PC-9 (cell line): Measurements from ENCODE around the gene LCLAT1. TPM values are rescaled to one million over a fixed set of nuclear protein-coding genes. Genes with fewer than 3 reads are reported as not detected.

Experiments used
- BruUV-seq: library from RNA; stranded (reverse); fragments of 400-500 nt; replicated peaks from 2 replicates; lab custom pipeline; 2021; lab: Mats Ljungman, UMichigan
- CTCF ChIA-PET: fragments of 300-600 bp; sonication (Branson Sonifier 250); formaldehyde crosslinking; loops from one replicate; lab custom pipeline; 2022; ENCODE audit warnings: antibody characterized with exemption; lab: Charles Lee
- POLR2A ChIA-PET: fragments of 300-600 bp; sonication (Branson Sonifier 250); formaldehyde crosslinking; loops from one replicate; lab custom pipeline; 2022; ENCODE audit warnings: antibody characterized with exemption; ENCODE audit not compliant: unreplicated experiment; lab: Charles Lee
- DNase-seq, 2 experiments: peaks; one replicate each; pipeline versions ENCODE4 v3.0.0 to v3.0.0-alpha.2; 2015 to 2022; ENCODE audit warnings: mixed read lengths in 1 of 2
- H2AFZ ChIP-seq: fragments of 200-600 bp; sonication (generic); 2 replicates; pipeline ENCODE4 v1.8.1; 2017; ENCODE audit warnings: antibody characterized with exemption
- H3F3A ChIP-seq: fragments of 200-600 bp; sonication (generic); 2 replicates; pipeline ENCODE4 v1.8.1; 2017; ENCODE audit warnings: antibody characterized with exemption, mild to moderate bottlenecking, low read depth; ENCODE audit not compliant: insufficient read depth
- H3K27ac ChIP-seq: fragments of 200-600 bp; sonication (generic); 2 replicates; pipeline ENCODE4 v1.6.1; 2016; ENCODE audit warnings: mixed run types
- H3K27me3 ChIP-seq: fragments of 200-600 bp; sonication (generic); 2 replicates; pipeline ENCODE4 v1.6.1; 2016; ENCODE audit warnings: low read depth, mixed run types; ENCODE audit not compliant: insufficient read depth
- H3K36me3 ChIP-seq: fragments of 200-600 bp; sonication (generic); 2 replicates; pipeline ENCODE4 v1.6.1; 2016; ENCODE audit warnings: low read depth, mixed run types
- H3K4me1 ChIP-seq: fragments of 200-600 bp; sonication (generic); replicated peaks from 2 replicates; pipeline ENCODE4 v1.6.1; 2016; ENCODE audit warnings: mixed run types; ENCODE audit not compliant: insufficient read depth
- H3K4me2 ChIP-seq: fragments of 200-600 bp; sonication (generic); 2 replicates; pipeline ENCODE4 v1.6.1; 2017; ENCODE audit warnings: mixed run types
- H3K4me3 ChIP-seq: fragments of 200-600 bp; sonication (generic); 2 replicates; pipeline ENCODE4 v1.6.1; 2016; ENCODE audit warnings: mixed run types
- H3K79me2 ChIP-seq: fragments of 200-600 bp; sonication (generic); 2 replicates; pipeline ENCODE4 v1.6.1; 2017; ENCODE audit warnings: low read depth, mixed run types
- H3K9me2 ChIP-seq: fragments of 200-600 bp; sonication (generic); 2 replicates; pipeline ENCODE4 v1.8.1; 2017; ENCODE audit warnings: mild to moderate bottlenecking; ENCODE audit not compliant: insufficient read depth
- H3K9me3 ChIP-seq: fragments of 200-600 bp; sonication (generic); 2 replicates; pipeline ENCODE4 v1.8.1; 2016; ENCODE audit warnings: low read depth; ENCODE audit not compliant: insufficient read depth
- H4K20me1 ChIP-seq: fragments of 200-600 bp; sonication (generic); 2 replicates; pipeline ENCODE4 v1.8.1; 2017; ENCODE audit not compliant: insufficient read depth
- EZH2 ChIP-seq: fragments of 200-600 bp; sonication (generic); IDR thresholded peaks from 2 replicates; pipeline ENCODE4 v1.8.0; 2017; ENCODE audit warnings: antibody characterized with exemption, low read depth
- intact Hi-C: fragments of 100-400 bp; cut with micrococcal nuclease; formaldehyde crosslinking; loops from one replicate; pipeline ENCODE4 v1.10.0; 2022; ENCODE audit not compliant: unreplicated experiment
- total RNA-seq: library from RNA; stranded (reverse); gene quantifications from 2 replicates; pipeline ENCODE4 v1.2.3, GENCODE V29; 2021
- TF ChIP-seq, protein P1 (sequence below): fragments of 200-600 bp; sonication (generic); conservative IDR thresholded peaks from 2 replicates; pipeline ENCODE4 v1.6.1; 2017; ENCODE audit warnings: mixed run types, antibody characterized with exemption, mild to moderate bottlenecking, moderate library complexity

The LCLAT1 gene
- total RNA-seq, 1 experiment from 2014 or later = 35.7 TPM

DNA sequence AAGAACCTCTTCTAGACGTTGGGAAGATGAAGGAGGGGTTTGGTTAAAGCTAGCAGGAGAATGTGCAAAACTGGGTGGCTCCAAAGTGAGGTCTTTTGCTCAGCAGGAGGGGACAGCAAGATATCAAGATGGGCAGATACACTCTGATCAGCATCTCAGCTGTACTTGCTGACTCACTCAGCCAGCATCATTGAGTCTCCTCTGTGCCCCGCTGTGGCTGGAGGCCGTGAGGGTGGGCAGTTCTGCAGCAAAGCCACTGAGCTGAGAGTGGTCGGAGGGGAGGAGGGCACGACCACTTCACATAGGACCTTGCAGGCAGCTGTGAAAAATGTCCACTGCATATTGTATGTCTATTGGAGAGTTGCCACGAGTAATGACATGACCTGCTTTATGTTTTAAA lies 208.2 kb downstream of the LCLAT1 start:
- Histone ChIP-seq H3K79me2 (no peaks in the 10 kb centered on the region), H3F3A (no peaks in the 10 kb centered on the region), H3K36me3 (no peaks in the 10 kb centered on the region), H3K9me2 (no peaks in the 10 kb centered on the region), H3K27me3 (no peaks in the 10 kb centered on the region), H3K4me3 (no peak overlapping the region), H3K4me1 (no peaks in the 10 kb centered on the region), H4K20me1 (no peaks in the 10 kb centered on the region), H3K9me3 (no peaks in the 10 kb centered on the region), H3K27ac (no peak overlapping the region), H3K4me2 (no peak overlapping the region), H2AFZ (no peak overlapping the region)
- BruUV-seq = no TSS peak
- CTCF ChIA-PET = no interaction called here
- intact Hi-C loops = no loop called here
- TF ChIP-seq EZH2 = no peak
- TF ChIP-seq, protein P1, sequence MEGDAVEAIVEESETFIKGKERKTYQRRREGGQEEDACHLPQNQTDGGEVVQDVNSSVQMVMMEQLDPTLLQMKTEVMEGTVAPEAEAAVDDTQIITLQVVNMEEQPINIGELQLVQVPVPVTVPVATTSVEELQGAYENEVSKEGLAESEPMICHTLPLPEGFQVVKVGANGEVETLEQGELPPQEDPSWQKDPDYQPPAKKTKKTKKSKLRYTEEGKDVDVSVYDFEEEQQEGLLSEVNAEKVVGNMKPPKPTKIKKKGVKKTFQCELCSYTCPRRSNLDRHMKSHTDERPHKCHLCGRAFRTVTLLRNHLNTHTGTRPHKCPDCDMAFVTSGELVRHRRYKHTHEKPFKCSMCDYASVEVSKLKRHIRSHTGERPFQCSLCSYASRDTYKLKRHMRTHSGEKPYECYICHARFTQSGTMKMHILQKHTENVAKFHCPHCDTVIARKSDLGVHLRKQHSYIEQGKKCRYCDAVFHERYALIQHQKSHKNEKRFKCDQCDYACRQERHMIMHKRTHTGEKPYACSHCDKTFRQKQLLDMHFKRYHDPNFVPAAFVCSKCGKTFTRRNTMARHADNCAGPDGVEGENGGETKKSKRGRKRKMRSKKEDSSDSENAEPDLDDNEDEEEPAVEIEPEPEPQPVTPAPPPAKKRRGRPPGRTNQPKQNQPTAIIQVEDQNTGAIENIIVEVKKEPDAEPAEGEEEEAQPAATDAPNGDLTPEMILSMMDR = no peak
- POLR2A ChIA-PET = no interaction called here
- no peak for DNase-seq

DNA sequence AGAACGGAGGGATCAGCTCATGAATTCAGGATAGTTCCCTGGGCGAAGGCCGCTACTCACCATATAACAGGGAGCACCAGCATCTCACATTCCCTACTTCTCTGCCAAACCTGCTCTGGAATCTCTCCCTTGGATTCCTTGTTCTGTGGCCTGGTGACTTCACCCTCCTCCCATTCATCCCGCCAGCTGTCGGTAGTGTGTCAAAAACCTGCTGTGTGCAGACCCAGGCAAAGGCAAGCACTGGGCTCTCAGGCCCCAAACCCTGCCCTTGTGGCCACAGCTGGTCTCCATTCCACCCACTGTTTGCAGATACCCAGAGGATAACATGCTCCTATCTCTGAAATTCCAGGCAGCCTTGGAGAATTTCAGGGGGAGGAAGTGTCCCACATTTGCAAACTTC lies 208.6 kb downstream of the LCLAT1 start:
- CTCF ChIA-PET = no interaction called here
- no peak for TF ChIP-seq EZH2
- TF ChIP-seq, protein P1 = no peak

DNA sequence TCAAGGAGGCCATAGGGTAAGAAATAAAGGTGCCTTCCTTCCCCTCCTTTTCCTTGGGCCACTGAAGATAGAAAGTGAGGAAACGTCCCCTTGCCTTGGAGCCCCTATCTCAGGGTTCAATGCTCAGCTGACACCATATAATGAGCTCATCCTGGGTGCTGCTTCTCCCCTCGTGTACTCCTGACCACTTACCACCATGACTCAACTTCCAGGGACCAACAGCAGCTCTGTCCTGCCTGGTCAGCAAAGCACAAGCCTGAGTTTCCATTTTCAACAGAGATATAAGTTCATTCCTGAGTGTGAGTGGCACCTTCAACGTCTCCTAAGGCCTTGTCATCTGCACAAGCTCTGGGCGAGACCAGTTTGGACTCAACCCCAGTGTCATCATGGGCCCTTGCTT lies 209.0 kb downstream of the LCLAT1 start:
- H3K4me1 ChIP-seq = no peaks in the 10 kb centered on the region
- POLR2A ChIA-PET = no interaction called here
- H2AFZ ChIP-seq = no peak overlapping the region
- DNase-seq = no peak
- TF ChIP-seq EZH2 = no peak
- TF ChIP-seq, protein P1 = no peak
- no peaks in the 10 kb centered on the region for H3F3A ChIP-seq
- intact Hi-C loops = no loop called here
- no peaks in the 10 kb centered on the region for H4K20me1 ChIP-seq
- H3K9me2 ChIP-seq = no peaks in the 10 kb centered on the region
- BruUV-seq = no TSS peak
- no peak overlapping the region for H3K4me3 ChIP-seq
- H3K79me2 ChIP-seq = no peaks in the 10 kb centered on the region
- H3K36me3 ChIP-seq = no peaks in the 10 kb centered on the region
- CTCF ChIA-PET = no interaction called here
- H3K4me2 ChIP-seq = no peak overlapping the region
- no peaks in the 10 kb centered on the region for H3K9me3 ChIP-seq
- no peaks in the 10 kb centered on the region for H3K27me3 ChIP-seq
- H3K27ac ChIP-seq = no peak overlapping the region

More for the DNA sequence above, 208.6 kb downstream of the LCLAT1 start:
- H3K36me3 ChIP-seq = no peaks in the 10 kb centered on the region
- no peak overlapping the region for H2AFZ ChIP-seq
- H3K9me2 ChIP-seq = no peaks in the 10 kb centered on the region
- no peaks in the 10 kb centered on the region for H3K27me3 ChIP-seq
- intact Hi-C loops = no loop called here
- no TSS peak for BruUV-seq
- no peaks in the 10 kb centered on the region for H3K4me1 ChIP-seq
- DNase-seq = no peak
- no peaks in the 10 kb centered on the region for H4K20me1 ChIP-seq
- no peaks in the 10 kb centered on the region for H3K79me2 ChIP-seq
- H3F3A ChIP-seq = no peaks in the 10 kb centered on the region
- no peak overlapping the region for H3K4me3 ChIP-seq
- no peak overlapping the region for H3K4me2 ChIP-seq
- H3K9me3 ChIP-seq = no peaks in the 10 kb centered on the region
- POLR2A ChIA-PET = no interaction called here
- H3K27ac ChIP-seq = no peak overlapping the region
